Subcutaneous abdominal adipose tissue (tissue), 5 donors: ENCODE measurements around the gene MRE11.
A peak's percentile ranks its signal among the peaks of the same experiment; 100 is the strongest.
"Not testable (repeated sequence)": the region's sequence is repeated elsewhere in the genome, so short reads cannot be mapped to it uniquely, and the experiment has no call there.

Experiments used
- H3K27ac ChIP-seq: one replicate; pipeline ENCODE4 v1.7.0; 2013; ENCODE audit warnings: low read depth, mild to moderate bottlenecking, inconsistent platforms, low read length, moderate library complexity
- H3K27me3 ChIP-seq, 5 donors: one replicate each; pipeline ENCODE4 v1.7.0; 2013; ENCODE audit warnings: low read length in 5 of 5, inconsistent platforms in 1 of 5; ENCODE audit not compliant: control insufficient read depth in 5 of 5, insufficient read depth in 4 of 5
- H3K36me3 ChIP-seq, 5 donors: one replicate each; pipeline ENCODE4 v1.7.0; 2013; ENCODE audit warnings: low read length in 5 of 5; ENCODE audit not compliant: control insufficient read depth in 5 of 5, insufficient read depth in 5 of 5
- H3K4me1 ChIP-seq, 5 donors: one replicate each; pipeline ENCODE4 v1.7.0; 2013; ENCODE audit warnings: low read length in 5 of 5, mild to moderate bottlenecking in 3 of 5, moderate library complexity in 1 of 5; ENCODE audit not compliant: control insufficient read depth in 5 of 5, insufficient read depth in 5 of 5
- H3K4me3 ChIP-seq, 5 donors: one replicate each; pipeline ENCODE4 v1.7.0; 2013; ENCODE audit warnings: low read length in 5 of 5, low read depth in 1 of 5
- H3K9ac ChIP-seq, 5 donors: one replicate each; pipeline ENCODE4 v1.7.0; 2013; ENCODE audit warnings: low read length in 5 of 5, mild to moderate bottlenecking in 4 of 5, moderate library complexity in 3 of 5
- H3K9me3 ChIP-seq, 5 donors: one replicate each; pipeline ENCODE4 v1.7.0; 2013; ENCODE audit warnings: low read length in 5 of 5; ENCODE audit not compliant: control insufficient read depth in 5 of 5
- donor health status: healthy.
- donor health status: healthy.
- donor health status: healthy.
- donor health status: healthy.
- donor health status: healthy.

Gene MRE11

DNA sequence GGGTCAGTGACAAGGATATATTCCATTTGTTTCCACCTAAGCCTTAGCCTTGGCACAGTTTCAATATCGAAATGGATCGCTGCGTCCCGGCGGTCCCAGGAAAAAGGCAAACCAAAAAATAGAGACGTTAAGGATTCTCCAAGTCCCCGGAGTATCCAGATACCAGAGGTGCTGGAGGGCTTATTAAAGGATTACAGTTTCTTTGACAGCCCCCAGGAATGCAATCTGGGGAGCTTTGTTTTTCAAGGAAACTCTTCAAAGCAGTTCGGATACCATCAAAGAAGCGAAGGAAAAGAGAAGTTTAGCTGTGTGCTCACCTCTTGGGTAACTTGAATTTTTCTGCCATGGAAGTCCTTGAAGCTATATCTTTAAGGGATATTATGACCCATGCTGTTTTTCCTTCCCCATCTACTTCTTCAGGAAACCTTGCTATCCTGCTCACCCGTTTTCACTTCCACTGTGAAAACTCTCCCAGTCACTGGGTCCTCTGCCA is 91.8 kb downstream of the MRE11 start:
- H3K27me3 ChIP-seq, result peaks cover 25 to 46% (median 31%) of the 10 kb centered on the region in 5 donors
- no peak overlapping the region for H3K9ac ChIP-seq
- no peak overlapping the region for H3K27ac ChIP-seq

DNA sequence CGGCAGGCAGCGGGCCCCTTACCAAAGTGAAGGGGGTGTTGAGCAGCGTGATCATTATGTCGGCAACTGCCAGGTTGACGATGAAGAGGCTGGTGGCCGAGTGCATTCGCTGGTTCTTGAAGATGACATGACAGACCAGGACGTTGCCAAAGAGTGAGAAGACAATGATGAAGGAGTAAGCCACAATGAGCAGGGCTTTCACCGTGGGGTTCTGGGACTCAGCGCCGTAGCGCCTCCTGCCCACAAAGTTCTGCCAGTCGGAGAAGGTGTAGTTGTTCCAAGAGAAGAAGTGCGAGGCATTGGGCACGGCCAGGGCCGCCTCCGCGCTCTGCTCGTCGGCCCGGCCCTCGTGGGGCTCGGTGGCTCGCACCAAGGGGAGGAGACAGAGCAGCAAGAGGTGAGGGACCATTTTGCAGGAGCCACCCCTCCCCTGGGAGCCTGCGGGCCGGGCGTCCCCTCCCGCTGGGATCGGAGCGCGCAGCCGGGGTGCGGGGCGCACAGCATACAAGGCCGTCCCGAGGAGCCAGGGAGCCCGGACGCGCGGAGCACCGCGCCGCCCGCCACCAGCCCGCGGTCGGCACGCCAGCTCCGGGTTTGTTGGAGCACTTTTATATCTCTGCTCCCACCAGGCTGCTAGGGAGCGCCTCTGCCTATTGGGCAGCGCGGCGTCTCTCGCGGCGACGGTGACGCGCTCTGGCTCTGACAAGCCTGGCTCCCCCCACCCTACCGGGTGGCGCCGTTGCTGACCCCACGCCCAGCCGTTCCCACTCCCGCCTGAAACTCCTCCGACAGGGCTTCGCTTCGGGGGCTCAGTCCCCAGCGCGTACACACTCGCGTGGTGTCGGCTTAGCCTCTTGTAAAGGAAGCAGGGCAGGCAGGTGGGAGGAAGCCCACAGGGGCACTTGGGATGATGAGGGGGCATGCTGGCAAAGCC is 92.5 kb downstream of the MRE11 start, which contains the start of gene GPR83:
TSS of gene GPR83 (minus strand) at position 581 of the 934 bp plus-strand sequence. CDS start at position 409, 172 bp downstream.
- Histone ChIP-seq H3K4me1 (peaks cover 2 to 12% (median 10%) of the 10 kb centered on the region in 5 donors), H3K27ac (no peak within 1 kb of the TSS), H3K36me3 (no peaks in the 10 kb centered on the region), H3K9me3 (peaks cover 0 to 3% (median 0%) of the 10 kb centered on the region in 5 donors), H3K9ac (no peak within 1 kb of the TSS), H3K27me3 (peaks cover 25 to 46% (median 31%) of the 10 kb centered on the region in 5 donors), H3K4me3 (peak within 1 kb of the TSS in 2 of 5 donors; percentile 30 to 35)

More for the DNA sequence above, 91.8 kb downstream of the MRE11 start:
- peaks cover 0 to 5% (median 0%) of the 10 kb centered on the region in 5 donors for H3K9me3 ChIP-seq
- H3K4me3 ChIP-seq, result peak overlapping the region in 2 of 5 donors; percentile 30 to 35
- peaks cover 2 to 12% (median 10%) of the 10 kb centered on the region in 5 donors for H3K4me1 ChIP-seq
- H3K36me3 ChIP-seq, result no peaks in the 10 kb centered on the region

DNA sequence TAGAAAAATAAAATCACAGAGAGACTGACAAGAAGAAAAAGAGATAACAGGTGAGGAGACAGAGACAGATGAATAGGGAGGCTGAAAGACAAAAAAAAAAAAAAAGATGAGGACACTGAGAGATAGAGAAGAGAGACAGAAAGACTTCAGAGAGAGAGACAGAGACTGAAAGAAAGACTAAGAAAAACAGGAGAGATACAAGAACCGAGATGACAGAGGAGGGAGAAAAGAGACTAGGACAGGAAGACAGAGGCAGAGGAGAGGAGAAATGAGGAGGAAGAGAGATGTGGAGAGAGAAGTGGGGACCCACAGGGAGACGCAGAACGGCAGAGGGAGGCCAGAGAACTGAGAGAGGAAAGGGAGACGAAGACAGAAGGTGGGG is 93.2 kb downstream of the MRE11 start:
- Histone ChIP-seq H3K36me3 (no peaks in the 10 kb centered on the region), H3K27ac (no peak overlapping the region), H3K9me3 (peaks cover 0 to 3% (median 0%) of the 10 kb centered on the region in 5 donors), H3K9ac (no peak overlapping the region), H3K4me1 (peaks cover 2 to 12% (median 10%) of the 10 kb centered on the region in 5 donors), H3K27me3 (peaks cover 25 to 46% (median 31%) of the 10 kb centered on the region in 5 donors), H3K4me3 (no peak overlapping the region)

DNA sequence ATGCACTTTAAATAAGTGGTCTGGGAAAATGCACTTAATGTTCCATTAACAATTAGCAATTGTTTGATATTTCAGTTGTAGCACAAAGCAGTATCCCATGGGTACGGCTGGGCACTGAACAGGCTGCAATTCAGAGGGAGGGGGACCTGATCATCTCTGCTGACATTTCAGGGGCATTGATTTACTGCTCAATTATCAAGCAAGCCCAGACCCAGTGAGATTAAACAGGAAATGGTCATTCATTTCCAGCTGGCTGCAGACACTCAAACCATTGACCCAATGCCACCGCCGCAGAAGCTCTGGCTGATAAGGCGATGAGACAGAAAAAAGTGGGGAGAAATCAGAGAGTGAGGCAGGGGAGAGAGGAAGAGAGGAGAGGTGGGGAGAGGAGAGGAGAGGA is 93.6 kb downstream of the MRE11 start:
- Histone ChIP-seq H3K27me3 (peaks cover 25 to 46% (median 31%) of the 10 kb centered on the region in 5 donors), H3K9ac (no peak overlapping the region), H3K9me3 (peaks cover 0 to 3% (median 0%) of the 10 kb centered on the region in 5 donors), H3K36me3 (no peaks in the 10 kb centered on the region), H3K27ac (no peak overlapping the region), H3K4me1 (peaks cover 2 to 12% (median 10%) of the 10 kb centered on the region in 5 donors), H3K4me3 (no peak overlapping the region)

DNA sequence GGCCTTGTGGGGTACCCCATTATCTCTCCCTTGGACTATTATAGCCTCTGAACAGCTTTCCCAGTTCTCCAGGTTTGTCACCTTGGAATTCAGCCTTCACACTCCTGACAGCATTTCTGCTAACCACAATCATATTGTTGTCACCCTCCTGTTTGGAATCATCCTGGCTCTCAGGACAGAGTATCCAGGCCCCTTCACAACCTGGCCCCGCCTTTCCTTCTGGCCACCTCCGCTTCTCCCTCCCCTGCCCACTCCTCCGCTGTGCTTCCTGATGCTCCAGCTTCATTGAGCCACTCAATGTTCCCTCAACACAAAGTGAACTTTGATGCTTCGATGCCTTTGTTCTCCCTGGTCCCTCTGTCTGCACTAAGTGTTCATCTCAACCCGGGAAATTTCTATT is 95.5 kb downstream of the MRE11 start:
- H3K9me3 ChIP-seq, result no peaks in the 10 kb centered on the region
- peaks cover 25 to 46% (median 31%) of the 10 kb centered on the region in 5 donors for H3K27me3 ChIP-seq
- H3K4me1 ChIP-seq, result peaks cover 2 to 12% (median 10%) of the 10 kb centered on the region in 5 donors
- H3K4me3 ChIP-seq, result no peak overlapping the region
- no peak overlapping the region for H3K27ac ChIP-seq
- H3K36me3 ChIP-seq, result no peaks in the 10 kb centered on the region
- no peak overlapping the region for H3K9ac ChIP-seq

DNA sequence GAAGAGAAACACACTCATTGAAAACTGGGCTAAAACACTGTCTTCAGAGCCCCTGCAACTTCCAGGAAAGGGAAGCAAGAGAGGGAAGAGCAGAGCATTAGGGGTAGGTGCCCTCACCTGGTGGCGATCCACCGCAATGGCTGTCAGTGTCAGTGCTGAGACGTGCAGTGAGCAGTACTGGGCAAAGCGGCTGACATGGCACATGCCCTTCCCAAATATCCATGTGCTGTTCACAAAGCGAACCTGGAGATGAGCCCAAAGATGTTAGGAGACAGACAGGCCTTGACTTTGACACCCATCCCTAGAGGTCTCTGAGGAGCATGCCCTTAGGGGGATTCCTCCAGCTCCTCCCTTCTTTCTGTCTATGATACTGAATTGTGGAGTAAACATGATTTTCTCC is 97.4 kb downstream of the MRE11 start:
- H3K4me3 ChIP-seq, result no peak overlapping the region
- H3K9ac ChIP-seq, result no peak overlapping the region
- no peak overlapping the region for H3K27ac ChIP-seq
- no peaks in the 10 kb centered on the region for H3K9me3 ChIP-seq
- H3K27me3 ChIP-seq, result peaks cover 18 to 33% (median 24%) of the 10 kb centered on the region in 5 donors
- no peaks in the 10 kb centered on the region for H3K36me3 ChIP-seq
- H3K4me1 ChIP-seq, result peaks cover 2 to 6% (median 6%) of the 10 kb centered on the region in 5 donors

DNA sequence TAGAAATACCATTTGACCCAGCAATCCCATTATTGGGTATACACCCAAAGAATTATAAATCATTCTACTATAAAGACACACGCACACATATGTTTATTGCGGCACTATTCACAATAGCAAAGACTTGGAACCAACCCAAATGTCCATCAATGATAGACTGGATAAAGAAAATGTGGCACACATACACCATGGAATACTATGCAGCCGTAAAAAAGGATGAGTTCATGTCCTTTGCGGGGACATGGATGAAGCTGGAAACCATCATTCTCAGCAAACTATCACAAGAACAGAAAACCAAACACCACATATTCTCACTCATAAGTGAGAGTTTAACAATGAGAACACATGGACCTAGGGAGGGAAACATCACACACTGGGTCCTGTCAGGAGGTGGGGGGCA is 101.7 kb downstream of the MRE11 start:
- H3K4me1 ChIP-seq, H3K36me3 ChIP-seq, H3K27ac ChIP-seq, H3K9ac ChIP-seq, H3K4me3 ChIP-seq, H3K27me3 ChIP-seq, H3K9me3 ChIP-seq: not testable (repeated sequence)

DNA sequence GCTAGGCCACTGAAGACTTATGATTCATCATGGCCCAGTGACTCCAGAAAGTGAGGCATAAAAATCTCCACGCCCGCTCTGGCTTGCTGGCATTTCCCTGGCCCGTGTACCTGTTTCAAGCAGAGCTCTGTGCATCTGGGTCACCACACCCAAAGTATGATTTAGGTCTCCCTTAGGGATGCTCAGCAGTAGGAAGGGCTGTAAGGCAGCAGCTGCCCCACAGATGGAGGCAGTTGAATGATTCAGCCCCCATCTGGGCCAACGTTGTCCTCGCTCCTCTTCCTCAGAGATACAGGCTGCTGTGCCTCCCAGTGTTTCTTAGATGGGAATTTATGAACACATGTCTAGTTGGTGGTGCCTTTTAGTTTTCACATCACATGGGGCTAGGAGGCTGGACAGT is 114.0 kb downstream of the MRE11 start:
- Histone ChIP-seq H3K4me3 (no peak overlapping the region), H3K4me1 (no peaks in the 10 kb centered on the region), H3K27ac (no peak overlapping the region), H3K27me3 (no peaks in the 10 kb centered on the region), H3K9me3 (no peaks in the 10 kb centered on the region), H3K36me3 (no peaks in the 10 kb centered on the region), H3K9ac (no peak overlapping the region)

DNA sequence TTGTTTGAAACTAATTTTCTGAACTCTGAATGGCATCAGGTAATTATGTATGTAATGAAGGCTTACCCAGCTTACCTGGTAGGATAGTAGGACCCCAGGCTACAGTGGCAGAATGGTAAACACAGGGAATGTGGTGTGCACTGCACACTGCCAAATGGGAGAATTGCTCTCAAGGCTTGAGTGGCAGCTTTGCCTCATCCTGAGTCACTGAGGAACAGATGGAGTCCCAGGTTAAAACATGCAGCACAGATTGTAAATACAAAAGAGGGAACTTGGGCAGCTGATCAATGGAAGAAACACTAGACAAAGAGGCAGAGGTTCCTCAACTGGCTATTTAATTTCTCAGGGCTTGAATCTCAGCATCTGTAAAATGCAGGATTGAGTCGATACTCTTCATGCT is 116.8 kb downstream of the MRE11 start:
- Histone ChIP-seq H3K4me1 (no peaks in the 10 kb centered on the region), H3K4me3 (no peak overlapping the region), H3K9me3 (no peaks in the 10 kb centered on the region), H3K36me3 (no peaks in the 10 kb centered on the region), H3K9ac (no peak overlapping the region), H3K27me3 (no peaks in the 10 kb centered on the region), H3K27ac (no peak overlapping the region)

DNA sequence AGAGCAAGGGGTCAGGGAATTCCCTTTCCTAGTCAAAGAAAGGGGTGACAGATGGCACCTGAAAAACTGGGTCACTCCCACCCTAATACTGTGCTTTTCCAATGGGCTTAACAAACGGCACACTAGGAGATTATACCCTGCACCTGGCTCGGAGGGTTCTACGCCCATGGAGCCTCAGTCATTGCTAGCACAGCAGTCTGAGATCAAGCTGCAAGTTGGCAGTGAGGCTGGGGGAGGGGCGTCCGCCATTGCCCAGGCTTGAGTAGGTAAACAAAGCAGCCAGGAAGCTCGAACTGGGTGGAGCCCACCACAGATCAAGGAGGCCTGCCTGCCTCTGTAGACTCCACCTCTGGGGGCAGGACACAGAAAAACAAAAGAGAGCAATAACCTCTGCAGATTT is 123.1 kb downstream of the MRE11 start:
- H3K27me3 ChIP-seq, H3K4me1 ChIP-seq, H3K9me3 ChIP-seq, H3K36me3 ChIP-seq, H3K9ac ChIP-seq, H3K27ac ChIP-seq, H3K4me3 ChIP-seq: not testable (repeated sequence)
